ENCODE measurements around the gene FAM13A.

DNA sequence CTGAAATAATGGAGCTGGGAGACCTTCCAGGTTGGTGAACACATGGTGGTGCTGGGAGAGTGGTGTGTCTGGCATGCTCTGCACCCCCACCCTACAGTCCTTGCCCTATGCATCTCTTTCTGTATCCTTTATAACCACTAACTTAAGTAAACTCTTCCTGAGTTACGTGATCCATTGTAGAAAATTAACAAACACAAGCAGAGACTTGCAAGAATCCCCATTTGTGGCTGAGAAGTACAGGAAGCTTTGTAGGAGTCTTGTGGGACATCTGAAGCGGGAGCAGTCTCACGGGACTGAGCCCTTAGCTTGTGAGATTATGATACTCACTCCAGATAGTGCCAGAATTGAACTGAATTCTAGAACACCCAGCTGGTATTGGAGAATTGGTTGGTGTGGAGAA is 14.3 kb upstream of the FAM13A start:
- TF ChIP-seq EZH2 (IDR thresholded peaks at IDR 0.05; ENCODE audit: borderline replicate concordance), result no peak
- TF ChIP-seq, protein P1, sequence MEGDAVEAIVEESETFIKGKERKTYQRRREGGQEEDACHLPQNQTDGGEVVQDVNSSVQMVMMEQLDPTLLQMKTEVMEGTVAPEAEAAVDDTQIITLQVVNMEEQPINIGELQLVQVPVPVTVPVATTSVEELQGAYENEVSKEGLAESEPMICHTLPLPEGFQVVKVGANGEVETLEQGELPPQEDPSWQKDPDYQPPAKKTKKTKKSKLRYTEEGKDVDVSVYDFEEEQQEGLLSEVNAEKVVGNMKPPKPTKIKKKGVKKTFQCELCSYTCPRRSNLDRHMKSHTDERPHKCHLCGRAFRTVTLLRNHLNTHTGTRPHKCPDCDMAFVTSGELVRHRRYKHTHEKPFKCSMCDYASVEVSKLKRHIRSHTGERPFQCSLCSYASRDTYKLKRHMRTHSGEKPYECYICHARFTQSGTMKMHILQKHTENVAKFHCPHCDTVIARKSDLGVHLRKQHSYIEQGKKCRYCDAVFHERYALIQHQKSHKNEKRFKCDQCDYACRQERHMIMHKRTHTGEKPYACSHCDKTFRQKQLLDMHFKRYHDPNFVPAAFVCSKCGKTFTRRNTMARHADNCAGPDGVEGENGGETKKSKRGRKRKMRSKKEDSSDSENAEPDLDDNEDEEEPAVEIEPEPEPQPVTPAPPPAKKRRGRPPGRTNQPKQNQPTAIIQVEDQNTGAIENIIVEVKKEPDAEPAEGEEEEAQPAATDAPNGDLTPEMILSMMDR (IDR thresholded peaks at IDR 0.05; ENCODE audit: poor library complexity), result no peak

Measured in hepatocyte (in vitro differentiated cells).